GM12874 (cell line): ENCODE data around the gene MPG.

Source experiments
- CTCF ChIP-seq: IDR thresholded peaks from 2 replicates; pipeline ENCODE4 v1.5.1; 2011; ENCODE audit warnings: low read depth, mild to moderate bottlenecking, control low read depth, low read length, moderate library complexity; ENCODE audit not compliant: insufficient read depth

MPG gene

GRCh38 chr16:77807-78443, at the start of gene MPG:
Gene MPG (plus strand): TSS chr16:78225. CDS start chr16:78310, 85 bp downstream.
- TF ChIP-seq CTCF: no peak

GRCh38 chr16:33877-34647, 44.0 kb upstream of the MPG start:
- no peak for TF ChIP-seq CTCF

DNA sequence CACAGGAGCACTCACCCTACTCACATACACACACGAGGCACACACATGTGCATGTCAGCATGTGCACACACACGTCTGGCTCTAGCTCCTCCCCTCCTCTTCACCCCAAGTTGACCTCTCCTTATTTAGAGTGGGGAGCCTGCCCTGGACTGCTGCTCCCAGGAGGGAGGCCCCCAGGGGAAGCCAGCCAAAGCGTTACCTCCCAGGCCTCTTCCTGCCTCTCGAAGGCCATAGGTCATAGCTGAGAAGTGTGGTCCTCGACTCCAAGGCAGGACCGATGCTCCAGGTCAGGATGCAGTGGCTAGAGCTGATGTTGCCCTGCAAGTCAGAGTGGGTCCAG, 43.4 kb upstream of the MPG start:
- TF ChIP-seq CTCF: no peak

DNA sequence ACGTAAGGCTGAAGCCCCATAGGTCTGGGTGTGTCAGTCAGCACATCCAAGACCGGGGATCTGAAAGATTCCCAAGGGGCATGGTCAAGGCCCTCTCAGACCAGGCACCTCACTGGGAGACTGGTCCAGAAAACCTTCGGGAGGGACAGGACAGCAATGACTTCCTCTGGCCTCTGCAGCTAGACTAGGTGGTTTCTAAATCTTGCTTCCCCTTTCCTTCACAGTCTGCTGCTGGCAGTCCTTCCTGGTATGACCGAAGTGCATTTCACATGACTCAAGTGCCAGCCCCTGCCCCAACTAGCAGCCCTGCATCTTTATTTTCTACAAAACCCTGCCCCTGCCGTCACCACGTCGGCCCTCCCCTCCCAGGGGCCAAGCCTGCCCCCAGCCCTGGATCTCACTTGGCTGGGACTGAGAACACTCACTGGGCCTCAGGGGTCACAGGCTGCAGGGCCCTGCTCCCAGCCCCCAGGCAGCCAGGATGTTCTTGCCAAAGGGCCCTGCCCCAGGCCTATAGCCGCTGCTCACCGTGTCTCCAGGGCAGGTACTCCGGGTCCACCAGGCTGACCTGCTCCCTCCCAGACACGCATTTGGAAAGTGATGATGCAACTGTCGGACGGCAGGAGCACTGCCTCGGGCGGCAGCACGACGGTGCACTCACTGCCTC, 42.9 kb upstream of the MPG start:
- TF ChIP-seq CTCF: no peak

DNA sequence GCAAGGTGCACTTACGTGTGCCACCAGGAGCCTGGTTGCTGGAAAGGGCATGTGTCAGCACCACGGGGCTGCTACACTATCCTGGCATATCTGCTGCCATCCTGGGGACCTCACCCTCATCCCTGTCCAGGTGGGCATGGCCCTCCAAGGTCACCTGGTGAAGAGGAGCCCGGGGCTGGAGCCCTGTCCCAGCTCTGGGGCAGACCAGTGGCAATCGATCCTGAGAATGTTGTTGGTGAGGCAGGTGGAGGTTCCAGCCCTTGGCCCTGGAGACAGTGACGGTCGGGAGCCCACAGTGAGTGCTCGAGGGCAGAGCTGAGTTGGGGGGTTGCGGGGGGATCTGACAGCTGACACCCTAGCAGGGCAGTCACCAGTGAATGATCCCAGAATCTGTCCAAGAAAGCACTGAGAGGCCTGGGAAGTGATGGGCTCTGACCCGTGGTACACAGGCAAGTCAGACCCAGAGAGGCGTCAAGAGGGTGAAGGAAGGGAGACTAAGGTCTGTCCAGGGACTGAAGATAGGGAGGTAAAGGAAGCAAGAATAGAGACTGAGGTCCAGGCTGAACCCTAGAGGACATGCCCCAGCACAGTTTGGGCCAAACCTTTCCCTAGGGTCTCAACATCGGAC, 42.2 kb upstream of the MPG start:
- no peak for TF ChIP-seq CTCF

DNA sequence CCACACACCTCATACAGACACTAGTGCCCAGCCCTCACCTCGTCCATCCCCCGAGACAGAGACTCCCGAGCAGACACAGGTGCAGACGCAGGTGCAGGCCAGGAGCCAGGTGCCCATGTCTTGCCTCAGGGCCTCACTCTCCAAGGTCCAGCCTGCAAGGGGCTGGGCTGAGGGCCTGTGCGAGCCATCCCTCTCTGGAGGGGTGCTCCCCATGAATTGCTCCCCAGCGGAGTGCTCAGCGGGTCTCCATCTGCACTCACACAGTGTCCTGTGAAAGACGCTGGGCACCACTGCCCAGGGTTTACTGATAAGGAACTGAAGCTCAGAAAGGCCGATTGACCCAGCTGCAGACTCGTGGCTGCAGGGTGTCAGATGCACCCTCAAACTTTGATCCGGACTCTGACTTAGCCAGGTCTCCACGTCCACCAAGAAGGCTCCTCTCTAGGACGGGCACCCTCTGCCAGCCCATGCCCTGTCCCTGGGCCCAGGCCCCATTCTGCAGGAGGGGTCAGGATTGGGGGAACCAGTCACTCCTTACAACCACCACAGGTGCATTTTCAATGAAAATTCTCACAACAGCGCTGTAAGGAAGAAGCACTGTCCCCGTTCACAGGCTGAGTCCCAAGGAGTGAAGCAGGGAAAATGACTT, 41.6 kb upstream of the MPG start:
- TF ChIP-seq CTCF: no peak

GRCh38 chr16:37511-37910, 40.5 kb upstream of the MPG start:
- no peak for TF ChIP-seq CTCF
